IPS-11a (cell line): ENCODE data around the gene PSORS1C1.
"Not testable (repeated sequence)": the region's sequence is repeated elsewhere in the genome, so short reads cannot be mapped to it uniquely, and the experiment has no call there.

Source experiments
- H3K4me3 ChIP-seq: one replicate; pipeline ENCODE4 v1.5.1; 2013; ENCODE audit warnings: low read depth, low read length, control low read depth

The PSORS1C1 gene

DNA sequence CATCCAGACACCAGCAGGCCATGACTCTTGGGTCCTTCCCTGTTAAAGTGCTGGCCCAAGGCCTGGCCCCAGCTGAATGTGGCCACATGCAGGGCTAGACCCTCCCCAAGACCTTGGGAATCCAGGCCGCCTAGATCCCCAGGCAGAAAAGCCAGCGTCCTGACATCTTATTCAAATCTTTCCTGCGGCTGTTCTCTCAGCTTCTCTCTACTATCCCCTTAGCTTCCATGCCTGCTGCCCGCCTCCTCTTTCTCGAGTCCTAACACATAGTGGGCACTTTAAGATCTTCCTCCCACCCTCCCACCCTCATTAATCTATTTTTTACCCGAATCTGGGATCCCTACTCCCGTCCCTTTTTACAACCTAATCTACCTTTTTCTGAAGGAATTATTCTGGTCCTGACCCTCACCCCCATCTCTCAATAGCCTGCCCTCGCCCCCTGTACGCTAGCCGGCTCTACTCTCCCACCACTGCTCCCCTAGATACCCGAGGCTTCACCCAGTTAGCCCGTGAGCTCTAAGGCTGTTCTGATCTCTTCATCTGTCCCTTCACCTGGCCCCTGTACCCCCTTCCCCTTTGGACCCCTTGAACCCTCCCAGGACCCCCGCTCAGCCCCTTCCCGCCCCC, 43.0 kb downstream of the PSORS1C1 start, which contains the start of gene CCHCR1:
Gene CCHCR1 (minus strand): TSS at position 290 of the 627 bp plus-strand sequence. CDS start 202 bp downstream, at position 88.
- H3K4me3 ChIP-seq, result peak within 1 kb of the TSS; percentile 66

DNA sequence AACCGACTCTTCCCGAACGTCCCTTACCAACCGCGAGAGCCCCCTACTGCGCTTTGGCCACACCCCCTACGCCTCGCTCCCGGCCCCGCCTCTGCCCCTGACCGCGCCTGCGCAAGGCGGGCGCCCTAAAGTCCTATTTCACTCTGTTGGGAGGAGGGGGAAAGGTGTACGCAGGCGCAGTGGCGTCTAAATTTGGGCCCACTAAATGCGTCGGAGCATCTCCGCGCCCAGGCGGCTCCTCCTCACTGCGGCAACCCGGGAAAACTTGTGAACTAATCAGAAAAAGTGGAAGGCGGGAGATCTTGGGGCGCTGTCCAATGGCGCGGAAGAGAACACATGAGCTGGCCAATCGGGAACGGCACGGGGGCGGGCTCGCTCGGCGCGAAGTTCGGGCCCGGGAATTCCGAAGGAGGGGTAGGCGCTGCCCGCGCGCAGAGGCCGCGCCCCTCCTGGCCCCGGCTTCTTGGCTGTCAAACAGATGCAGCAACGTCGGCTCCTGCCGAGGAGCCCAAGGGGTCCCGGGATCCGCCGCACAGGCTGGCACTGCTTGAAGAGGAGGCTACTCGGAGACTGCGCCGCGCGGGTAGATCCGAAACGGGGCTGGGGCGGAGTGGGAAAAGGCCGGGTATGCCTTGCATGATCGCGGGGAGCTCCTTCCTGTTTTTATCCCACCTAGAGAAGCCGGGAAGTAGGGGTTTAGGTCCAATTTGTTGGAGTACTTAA, 43.7 kb downstream of the PSORS1C1 start, which contains the start of gene TCF19:
Gene TCF19 (plus strand): TSS at position 450 of the 723 bp plus-strand sequence. CDS start 881 bp downstream, outside the sequence.
- H3K4me3 ChIP-seq, result peak within 1 kb of the TSS; percentile 66

DNA sequence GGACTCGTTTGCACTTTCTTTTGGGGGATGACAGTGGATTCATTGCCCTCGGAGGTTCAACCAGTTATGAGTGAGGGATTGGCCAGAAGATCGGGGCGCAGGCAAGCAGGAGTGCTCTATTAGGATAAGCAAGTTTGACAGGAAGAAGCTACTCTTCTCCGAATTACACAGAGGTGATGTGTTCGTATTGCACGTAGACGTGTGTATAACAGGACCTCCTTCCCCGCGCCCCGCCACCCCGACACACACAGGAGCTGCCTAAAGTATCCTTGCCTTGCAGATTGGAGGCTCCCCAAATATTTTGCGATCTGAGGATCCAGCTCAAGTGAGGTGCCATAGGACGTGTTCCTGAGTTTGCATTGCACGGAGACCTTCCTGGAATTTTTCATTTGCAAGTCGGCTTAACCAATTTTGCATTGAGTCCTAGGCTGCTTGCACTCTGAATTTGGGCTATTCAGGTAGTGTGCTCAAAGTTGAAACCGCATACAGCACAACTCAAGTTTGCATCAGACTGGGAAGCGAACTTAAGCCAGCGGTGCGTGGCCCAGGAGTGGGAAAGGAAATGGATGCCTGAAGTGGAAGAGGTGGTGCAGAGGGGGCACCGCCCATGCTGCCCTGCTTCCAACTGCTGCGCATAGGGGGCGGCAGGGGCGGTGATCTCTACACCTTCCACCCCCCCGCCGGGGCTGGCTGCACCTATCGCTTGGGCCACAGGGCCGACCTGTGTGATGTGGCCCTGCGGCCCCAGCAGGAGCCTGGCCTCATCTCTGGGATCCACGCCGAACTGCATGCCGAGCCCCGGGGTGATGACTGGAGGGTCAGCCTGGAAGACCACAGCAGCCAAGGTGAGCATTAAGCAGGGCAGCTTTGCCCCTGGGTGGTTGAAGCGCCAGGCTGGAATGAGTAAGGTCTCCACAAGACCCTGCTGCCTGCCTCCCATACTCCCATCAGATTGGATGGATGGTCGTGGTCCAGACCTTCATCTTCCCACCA, 44.6 kb downstream of the PSORS1C1 start:
- peak overlapping the region; percentile 66 for H3K4me3 ChIP-seq

DNA sequence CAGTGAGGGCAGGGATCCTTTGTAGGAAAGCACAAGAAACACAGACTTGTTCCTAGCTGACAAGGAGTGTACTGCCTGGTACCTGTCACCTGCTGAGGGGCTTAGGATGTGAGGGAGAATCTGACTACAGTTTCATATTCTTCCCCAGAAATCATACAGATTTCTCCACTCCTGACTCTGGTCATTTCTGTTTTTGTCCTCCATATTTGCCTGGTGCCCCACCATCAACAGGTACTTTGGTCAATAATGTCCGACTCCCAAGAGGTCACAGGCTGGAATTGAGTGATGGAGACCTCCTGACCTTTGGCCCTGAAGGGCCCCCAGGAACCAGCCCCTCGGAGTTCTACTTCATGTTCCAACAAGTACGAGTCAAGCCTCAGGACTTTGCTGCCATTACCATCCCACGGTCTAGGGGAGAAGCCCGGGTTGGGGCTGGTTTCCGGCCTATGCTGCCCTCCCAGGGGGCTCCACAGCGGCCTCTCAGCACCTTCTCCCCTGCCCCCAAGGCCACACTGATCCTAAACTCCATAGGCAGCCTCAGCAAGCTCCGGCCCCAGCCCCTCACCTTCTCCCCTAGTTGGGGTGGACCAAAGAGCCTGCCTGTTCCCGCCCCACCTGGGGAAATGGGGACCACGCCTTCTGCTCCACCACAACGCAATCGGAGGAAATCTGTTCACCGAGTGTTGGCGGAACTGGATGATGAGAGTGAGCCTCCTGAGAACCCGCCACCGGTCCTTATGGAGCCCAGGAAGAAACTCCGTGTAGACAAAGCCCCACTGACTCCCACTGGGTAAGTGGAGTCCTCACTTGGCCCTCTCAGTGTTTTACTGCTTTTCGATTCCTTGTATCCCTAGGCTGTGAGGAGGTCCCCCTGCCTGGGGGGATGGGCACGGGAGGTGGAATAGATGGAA, 46.9 kb downstream of the PSORS1C1 start:
- H3K4me3 ChIP-seq, result no peak overlapping the region

DNA sequence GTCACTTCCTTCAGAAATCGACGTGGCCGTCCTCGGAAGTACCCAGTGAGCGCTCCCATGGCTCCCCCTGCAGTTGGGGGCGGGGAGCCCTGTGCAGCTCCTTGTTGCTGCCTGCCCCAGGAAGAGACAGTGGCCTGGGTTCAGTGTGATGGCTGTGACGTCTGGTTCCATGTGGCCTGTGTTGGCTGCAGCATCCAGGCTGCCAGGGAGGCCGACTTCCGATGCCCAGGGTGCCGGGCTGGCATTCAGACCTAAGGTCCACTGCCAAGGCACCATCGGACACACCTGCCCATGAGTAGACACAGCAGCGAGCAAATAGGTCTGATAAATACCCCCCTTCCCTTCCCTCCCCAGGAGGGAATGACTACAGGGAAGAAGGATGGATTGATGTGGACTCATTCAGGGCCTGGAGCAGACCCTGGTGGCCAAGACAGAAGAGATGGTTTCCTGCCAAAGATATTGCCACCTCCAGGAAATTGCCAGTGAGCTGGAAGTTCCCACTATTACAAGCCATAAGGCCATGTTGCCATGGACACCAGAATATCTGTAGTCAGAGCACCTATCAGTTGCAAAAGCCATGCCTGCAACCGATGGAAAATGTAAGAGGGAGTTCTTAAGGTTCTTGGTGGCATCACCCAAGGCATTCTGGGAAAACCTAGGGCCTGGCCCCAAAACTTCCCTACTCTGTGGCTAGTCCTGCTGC, 48.0 kb downstream of the PSORS1C1 start:
- no peak overlapping the region for H3K4me3 ChIP-seq

DNA sequence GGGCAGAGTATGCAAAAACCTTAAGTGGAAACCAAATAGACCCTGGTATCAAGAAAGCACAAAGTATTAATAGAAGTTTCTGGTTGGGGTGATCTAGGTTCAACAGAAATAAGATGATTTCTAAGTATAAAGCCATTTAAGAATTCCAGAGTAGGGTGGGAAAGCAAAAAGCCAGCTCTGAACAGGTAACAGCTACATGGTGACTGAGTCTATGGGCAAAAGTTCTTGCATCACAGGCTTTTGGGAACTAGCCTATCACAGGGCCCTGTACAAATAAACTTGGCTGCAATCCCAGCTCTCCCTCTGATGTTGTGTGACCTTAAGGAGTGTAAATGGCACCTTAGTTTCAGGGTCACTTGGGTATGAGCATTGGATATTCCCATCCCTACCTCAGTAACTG, 49.3 kb downstream of the PSORS1C1 start:
- no peak overlapping the region for H3K4me3 ChIP-seq

DNA sequence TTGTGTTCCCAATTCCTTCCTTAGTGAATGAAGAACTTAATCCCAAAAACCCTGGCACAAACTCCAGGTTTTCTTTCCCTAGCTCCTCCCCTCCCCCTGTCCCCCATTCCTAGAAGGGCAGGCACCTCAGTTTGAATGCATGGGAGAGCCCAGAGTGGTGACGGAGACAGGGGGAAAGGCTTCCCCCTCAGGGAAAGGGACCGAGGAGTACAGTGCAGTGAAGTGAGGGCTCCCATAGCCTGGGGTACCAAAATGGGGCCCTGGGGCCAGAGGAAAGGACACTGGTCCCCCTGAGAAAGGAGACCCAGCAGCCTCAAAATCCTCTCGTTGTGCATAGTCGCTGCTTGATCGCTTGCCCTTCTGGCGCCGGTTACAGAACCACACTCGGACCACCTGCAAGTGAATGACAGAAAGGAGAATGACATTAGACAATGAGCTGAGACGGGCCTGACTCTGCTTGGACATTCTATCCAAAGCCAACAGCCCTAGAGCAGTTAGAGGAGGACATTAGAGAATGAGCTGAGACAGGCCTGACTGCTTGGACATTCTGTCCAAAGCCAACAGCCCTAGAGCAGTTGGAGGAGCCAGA, 50.0 kb downstream of the PSORS1C1 start:
- H3K4me3 ChIP-seq, result not testable (repeated sequence)

DNA sequence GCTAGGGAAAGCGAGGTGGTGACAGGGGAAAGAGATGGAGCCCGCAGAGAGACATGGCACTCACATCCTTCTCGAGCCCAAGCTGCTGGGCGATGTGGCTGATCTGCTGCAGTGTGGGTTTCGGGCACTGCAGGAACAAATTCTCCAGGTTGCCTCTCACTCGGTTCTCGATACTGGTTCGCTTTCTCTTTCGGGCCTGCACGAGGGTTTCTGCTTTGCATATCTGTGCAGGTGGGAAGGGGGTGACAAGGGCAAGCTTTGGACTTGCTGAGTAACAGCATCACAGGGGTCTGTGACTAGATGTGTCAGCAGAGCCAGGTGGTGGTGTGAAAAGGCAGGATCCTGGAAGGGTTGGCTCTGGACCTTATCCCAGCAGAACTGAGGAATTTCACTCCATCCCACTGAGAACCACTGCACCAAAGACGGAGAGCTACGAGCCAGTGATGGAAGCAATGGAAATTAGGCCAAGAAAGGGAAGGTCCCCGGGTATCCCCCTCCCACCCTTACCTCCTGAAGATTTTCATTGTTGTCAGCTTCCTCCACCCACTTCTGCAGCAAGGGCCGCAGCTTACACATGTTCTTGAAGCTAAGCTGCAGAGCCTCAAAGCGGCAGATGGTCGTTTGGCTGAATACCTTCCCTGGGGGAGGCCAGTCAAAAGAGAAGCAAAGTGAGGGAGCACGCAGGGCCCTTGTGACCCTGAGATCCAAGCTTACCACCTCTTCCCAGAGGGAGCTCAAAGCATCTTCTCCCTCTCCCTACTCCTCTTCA, 50.6 kb downstream of the PSORS1C1 start:
- H3K4me3 ChIP-seq, result not testable (repeated sequence)

DNA sequence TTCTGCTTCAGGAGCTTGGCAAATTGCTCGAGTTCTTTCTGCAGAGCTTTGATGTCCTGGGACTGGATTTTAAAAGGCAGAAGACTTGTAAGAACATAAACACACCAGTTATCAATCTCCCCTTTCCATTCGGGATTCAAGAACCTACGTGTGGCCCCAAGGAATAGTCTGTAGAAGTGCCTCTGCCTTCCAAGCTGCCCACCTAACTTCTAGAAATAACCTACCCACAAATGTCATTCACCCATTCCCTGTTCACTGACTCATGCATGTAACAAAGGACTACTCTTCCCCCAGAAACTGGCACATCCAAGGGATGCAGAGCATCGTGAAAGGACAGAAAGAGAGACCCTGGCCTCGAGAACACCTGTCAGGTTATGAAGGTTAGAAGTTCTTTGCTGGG, 51.4 kb downstream of the PSORS1C1 start:
- H3K4me3 ChIP-seq, result no peak overlapping the region

DNA sequence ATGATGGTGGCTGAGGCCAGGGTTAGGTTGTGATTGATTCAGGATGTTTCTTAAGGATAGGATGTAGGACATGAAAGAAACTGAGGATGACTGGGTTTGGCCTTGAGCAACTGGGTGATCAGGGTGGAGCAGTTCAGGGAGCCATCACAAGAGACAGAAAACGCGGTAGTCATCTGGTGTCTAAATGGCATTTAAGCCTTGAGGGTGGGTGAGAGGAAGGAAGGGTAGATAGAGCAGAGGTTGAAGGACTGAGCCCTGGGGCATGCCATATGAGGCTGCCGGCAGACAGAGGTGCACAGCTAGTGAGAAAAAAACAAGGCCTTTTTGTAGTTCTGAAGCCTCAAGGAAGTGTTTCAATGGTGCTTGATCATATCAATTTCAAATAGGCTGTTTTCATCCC, 54.0 kb downstream of the PSORS1C1 start:
- peak overlapping the region; percentile 77 for H3K4me3 ChIP-seq

DNA sequence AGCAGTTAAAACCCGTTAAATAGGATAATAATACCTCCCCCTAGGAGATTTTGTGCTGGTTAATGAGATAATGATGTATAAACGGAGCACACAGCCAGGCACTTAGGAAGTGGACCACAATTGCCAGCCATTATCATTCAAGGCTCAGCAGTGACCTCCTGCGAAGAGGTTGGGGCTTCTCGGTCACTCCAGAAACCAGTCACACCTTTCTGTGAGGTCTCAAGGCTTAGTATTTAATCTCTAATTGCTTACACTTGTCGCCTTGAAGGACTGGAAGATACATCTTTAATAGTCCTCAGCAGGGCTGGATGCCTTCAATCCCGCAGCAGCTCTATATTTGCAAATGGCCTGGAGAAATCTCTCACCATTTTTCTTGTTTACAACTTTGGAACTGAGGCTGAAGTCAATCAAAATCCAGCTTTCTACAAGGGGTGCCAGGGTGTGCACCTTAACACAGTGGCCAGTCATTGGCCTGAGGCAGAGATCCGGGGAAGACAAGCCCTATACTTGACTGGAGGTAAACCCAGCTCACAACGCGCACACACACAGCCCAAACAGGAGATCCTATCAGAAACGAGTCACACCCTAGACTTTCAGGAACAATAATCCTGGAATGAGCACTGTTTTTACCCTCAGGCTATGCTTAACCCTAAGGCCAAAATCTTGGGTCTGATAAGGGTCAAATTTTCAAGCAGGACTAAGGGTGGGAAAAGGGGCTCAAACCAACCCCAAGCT, 54.7 kb downstream of the PSORS1C1 start:
- H3K4me3 ChIP-seq, result peak overlapping the region; percentile 77

DNA sequence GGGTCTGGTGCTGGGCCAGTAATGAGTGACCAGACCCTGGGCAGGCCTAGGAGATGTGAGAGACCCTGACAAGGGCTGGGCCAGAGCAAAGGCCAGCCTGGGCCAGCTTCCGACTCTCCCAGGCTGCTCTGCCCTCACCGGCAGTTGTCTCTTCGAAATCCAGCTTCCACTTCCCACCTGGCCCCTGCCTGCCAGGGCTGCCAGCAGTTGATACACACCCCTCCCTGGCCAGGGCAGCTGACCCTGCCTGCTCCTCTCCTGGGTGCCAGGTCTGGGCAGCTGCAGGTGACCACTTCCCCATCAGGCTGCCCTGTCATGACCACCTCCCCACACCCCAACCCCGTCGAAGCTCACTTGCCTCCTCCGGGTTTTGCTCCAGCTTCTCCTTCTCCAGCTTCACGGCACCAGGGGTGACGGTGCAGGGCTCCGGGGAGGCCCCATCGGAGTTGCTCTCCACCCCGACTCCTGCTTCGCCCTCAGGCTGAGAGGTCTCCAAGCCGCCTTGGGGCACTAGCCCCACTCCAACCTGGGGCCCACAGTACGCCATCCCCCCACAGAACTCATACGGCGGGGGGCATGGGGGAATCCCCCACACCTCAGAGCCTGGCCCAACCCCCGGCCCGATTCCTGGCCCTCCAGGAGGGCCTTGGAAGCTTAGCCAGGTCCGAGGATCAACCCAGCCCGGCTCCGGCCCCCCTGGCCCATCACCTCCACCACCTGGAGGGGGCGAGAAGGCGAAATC, 55.4 kb downstream of the PSORS1C1 start:
- peak overlapping the region; percentile 77 for H3K4me3 ChIP-seq

DNA sequence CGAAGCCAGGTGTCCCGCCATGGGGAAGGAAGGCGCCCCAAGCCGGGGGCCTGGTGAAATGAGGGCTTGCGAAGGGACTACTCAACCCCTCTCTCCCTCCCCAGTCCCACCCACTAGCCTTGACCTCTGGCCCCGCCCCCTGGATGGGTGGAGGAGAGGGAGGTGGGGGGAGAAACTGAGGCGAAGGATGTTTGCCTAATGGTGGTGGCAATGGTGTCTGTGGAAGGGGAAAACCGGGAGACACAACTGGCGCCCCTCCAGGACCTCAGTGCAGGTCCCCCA, 55.9 kb downstream of the PSORS1C1 start, which contains the start of gene POU5F1:
Gene POU5F1 (minus strand): TSS at position 83 of the 282 bp plus-strand sequence. CDS start 62 bp downstream, at position 21.
- peak within 1 kb of the TSS; percentile 77 for H3K4me3 ChIP-seq

DNA sequence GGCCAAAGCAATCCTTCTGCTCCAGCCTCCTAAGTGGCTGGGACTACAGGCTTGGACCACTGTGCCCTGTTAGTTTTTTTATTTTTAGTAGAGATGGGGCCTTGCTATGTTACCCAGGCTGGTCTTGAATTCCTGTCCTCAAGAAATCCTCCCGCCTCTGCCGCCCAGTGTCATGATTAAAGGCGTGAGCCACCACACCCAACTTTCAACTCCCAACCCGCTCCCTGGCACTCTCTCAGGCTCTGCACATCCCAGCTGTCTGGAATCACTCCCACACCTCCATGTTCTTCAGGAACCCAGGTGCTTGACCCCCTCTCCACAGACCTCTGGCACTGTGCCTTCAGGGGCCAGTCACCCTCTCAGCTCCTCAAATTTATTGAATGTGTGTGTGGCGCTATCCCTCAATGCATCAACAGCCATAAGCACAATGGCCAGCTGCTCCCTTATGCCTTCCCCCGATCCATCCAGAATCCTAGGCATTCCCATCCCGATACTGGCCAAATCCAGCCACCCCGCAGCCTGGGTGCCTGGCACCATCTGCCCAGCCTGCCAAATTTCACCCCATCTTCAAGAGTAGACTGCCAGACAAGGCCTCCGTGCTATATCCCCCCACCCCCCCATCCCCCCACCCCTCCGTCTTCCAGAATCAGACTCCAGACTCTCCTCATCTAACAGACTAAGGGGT, 56.5 kb downstream of the PSORS1C1 start:
- H3K4me3 ChIP-seq, result peak overlapping the region; percentile 77

DNA sequence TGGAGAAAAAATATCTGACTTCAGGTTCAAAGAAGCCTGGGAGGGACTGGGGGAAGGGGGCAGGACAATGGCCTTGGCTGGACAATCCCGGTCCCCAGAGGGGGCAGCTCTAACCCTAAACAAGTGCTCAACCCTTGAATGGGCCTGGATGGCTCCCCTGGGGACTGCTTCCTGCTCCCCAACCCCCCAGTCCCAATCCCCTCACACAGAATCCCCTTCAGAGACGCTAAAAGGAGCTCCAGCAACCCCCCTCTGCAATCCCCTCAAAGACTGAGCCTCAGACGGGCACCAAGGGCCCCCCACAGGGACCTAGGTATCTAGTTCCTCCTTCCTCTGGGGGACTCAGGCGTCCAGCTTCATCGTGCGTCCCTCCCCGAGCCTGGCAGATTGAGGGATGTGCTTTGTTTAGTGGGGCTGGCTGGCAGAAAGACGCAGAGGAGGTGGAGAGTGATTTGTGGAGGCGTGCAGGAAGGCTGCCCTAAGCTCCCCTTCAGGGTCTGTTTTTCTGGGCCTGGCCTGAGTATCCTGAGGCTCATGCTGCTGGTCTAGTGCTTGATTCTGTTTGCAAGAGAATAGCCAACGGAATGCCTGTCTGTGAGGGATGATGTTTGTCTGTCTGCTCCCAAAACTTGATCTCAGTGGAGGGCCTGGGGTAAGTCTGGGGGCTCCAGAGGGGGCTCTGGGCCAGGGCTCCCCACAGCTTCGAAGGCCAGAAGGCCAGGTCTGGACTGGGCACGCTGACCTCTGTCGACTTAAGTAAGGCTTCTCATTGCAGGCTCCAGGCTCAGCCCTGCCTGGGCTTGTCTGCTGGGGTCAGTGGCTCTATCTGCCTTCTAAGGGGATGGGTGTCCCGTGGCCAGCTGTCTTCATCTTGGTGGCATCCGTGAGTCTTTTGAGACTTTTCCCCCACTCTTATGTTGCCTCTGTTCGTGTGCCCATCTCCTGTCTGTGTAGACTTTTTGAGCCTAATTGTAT, 57.6 kb downstream of the PSORS1C1 start:
- peak overlapping the region; percentile 58 for H3K4me3 ChIP-seq
